Ovary (tissue), 9 donors: ENCODE data around the gene SH3RF1. TPM values are rescaled to one million over a fixed set of nuclear protein-coding genes. Genes with fewer than 3 reads are reported as not detected.

ENCODE experiments used
- DNase-seq, 5 donors: peaks; one replicate each; pipeline ENCODE4 v3.0.0-alpha.2; 2019 to 2020
- H3K27ac ChIP-seq, 2 donors: fragments of 200-600 bp; one replicate each; pipeline versions ENCODE4 v1.5.1 to v1.8.0; 2019 to 2022
- H3K27me3 ChIP-seq: fragments of 200-600 bp; one replicate; pipeline ENCODE4 v1.8.0; 2022
- H3K36me3 ChIP-seq: fragments of 200-600 bp; sonication (generic); one replicate; pipeline ENCODE4 v1.5.1; 2019
- H3K4me1 ChIP-seq: one replicate; pipeline ENCODE4 v1.8.1; 2013; ENCODE audit warnings: mild to moderate bottlenecking, moderate library complexity; ENCODE audit not compliant: insufficient read depth
- H3K4me3 ChIP-seq: fragments of 200-600 bp; sonication (generic); one replicate; pipeline ENCODE4 v1.5.1; 2017
- H3K9me3 ChIP-seq, 2 donors: fragments of 200-600 bp in 1 of 2; sonication (generic) in 1 of 2; one replicate each; pipeline versions ENCODE4 v1.5.1 to v1.8.1; 2013 to 2019; ENCODE audit warnings: mild to moderate bottlenecking in 1 of 2, moderate library complexity in 1 of 2
- EP300 ChIP-seq: sonication (generic); formaldehyde crosslinking; IDR thresholded peaks from one replicate; pipeline ENCODE4 v1.6.1; 2017; ENCODE audit warnings: antibody characterized with exemption
- POLR2A ChIP-seq: fragments of 450-650 bp; IDR thresholded peaks from one replicate; pipeline ENCODE4 v1.6.1; 2017; ENCODE audit warnings: antibody characterized with exemption, mild to moderate bottlenecking, moderate library complexity
- WGBS, 3 donors: extraction: QIAGEN DNeasy Blood & Tissue Kit in 1 of 3; methylation state at CpG; one replicate each; pipeline versions ENCODE4 v1.1.5 to v1.1.7; 2013 to 2017; 5-methylcytosine and 5-hydroxymethylcytosine counted together
- intact Hi-C, 4 donors: fragments of 100-400 bp; cut with DNase I; formaldehyde crosslinking; loops; one replicate each; pipeline versions ENCODE4 v1.11.0 to v1.15.1; 2022 to 2023
- polyA plus RNA-seq, 2 donors: library from polyadenylated mRNA; stranded (reverse); fragments of 200-250 nt in 1 of 2; fragments of 350-450 nt in 1 of 2; fragmentation: Illumina TruSeq in 1 of 2; extraction: RNeasy Lipid Tissue Mini Kit (QIAGEN cat#74804) in 1 of 2; gene quantifications; one replicate each; pipeline ENCODE4 v1.2.3, GENCODE V29; 2013 to 2014
- total RNA-seq, 7 donors: library from RNA; depleted of rRNA in 2 of 7; stranded (reverse); fragments of >200 nt in 2 of 7; fragmentation: NEBNext Ultra II Directional in 3 of 7; extraction: Animal tissue kit (Norgen Biotek cat#: 25700) in 3 of 7; gene quantifications; one replicate each; pipeline versions ENCODE4 v1.1.0 to v1.2.4, GENCODE V29; 2016 to 2023
- TF ChIP-seq, protein P1 (sequence below), 3 donors: fragments of 450-650 bp in 2 of 3; fragments of 200-600 bp in 1 of 3; IDR thresholded peaks; one replicate each; pipeline versions ENCODE4 v1.5.1 to v1.8.0; 2016 to 2022; ENCODE audit warnings: antibody characterized with exemption in 3 of 3, mild to moderate bottlenecking in 1 of 3
- donor health status: DM: no; HTN: no; CAD: no; lungs with moderate emphysema.
- donor health status: DM: no; HTN: no; CAD: no.
- donor health status: Bipolar disorder and iron deficiency.
- donor health status: DM: yes; HTN: yes; CAD: no.
- donor health status: DM: no; HTN: no; CAD: no.
- donor health status: DM: yes; HTN: yes; CAD: no.

SH3RF1 gene
- total and polyA plus RNA-seq, 9 donors, result 8.2 to 32.6 (median 22.3) TPM

- no peaks in the 10 kb centered on the region for H3K9me3 ChIP-seq
- peak overlapping the region in 1 of 2 donors; percentile 7 for H3K27ac ChIP-seq
- intact Hi-C loops, result no loop called here
- no peak for DNase-seq
- H3K36me3 ChIP-seq, result no peaks in the 10 kb centered on the region
- WGBS, 3 donors, result 60 to 76% (median 63%) methylated on average over 9 of the region's 9 CpGs
- TF ChIP-seq EP300 (no peak), POLR2A (no peak)
- TF ChIP-seq, protein P1, sequence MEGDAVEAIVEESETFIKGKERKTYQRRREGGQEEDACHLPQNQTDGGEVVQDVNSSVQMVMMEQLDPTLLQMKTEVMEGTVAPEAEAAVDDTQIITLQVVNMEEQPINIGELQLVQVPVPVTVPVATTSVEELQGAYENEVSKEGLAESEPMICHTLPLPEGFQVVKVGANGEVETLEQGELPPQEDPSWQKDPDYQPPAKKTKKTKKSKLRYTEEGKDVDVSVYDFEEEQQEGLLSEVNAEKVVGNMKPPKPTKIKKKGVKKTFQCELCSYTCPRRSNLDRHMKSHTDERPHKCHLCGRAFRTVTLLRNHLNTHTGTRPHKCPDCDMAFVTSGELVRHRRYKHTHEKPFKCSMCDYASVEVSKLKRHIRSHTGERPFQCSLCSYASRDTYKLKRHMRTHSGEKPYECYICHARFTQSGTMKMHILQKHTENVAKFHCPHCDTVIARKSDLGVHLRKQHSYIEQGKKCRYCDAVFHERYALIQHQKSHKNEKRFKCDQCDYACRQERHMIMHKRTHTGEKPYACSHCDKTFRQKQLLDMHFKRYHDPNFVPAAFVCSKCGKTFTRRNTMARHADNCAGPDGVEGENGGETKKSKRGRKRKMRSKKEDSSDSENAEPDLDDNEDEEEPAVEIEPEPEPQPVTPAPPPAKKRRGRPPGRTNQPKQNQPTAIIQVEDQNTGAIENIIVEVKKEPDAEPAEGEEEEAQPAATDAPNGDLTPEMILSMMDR (IDR thresholded peaks at IDR 0.05), result no peak
- H3K27me3 ChIP-seq, result no peaks in the 10 kb centered on the region
- peaks cover 6% of the 10 kb centered on the region for H3K4me1 ChIP-seq
- no peak overlapping the region for H3K4me3 ChIP-seq
Measured at GRCh38 chr4:169050881-169051760, 219.6 kb downstream of the SH3RF1 start.

DNA sequence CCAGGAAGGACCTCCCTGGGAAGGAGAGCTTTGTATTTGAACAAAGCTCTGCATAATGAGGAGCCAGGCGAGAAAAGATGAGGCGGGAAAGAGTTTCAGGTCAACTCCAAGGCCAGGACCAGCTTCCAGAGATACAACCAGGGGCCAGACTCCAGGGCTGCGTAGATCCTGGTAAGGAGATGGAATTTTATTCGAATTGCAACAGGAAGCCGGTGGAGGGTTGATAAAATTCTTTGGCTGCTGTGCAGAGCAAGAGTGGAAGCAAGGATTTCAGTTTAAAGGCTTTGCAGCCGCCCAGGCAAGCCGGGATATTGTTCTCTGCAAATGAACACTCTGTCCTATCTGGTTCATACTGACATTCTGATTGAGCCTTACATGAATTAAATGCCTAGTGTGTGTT, 220.5 kb downstream of the SH3RF1 start:
- H3K27ac ChIP-seq, result peak overlapping the region in 1 of 2 donors; percentile 0
- H3K4me3 ChIP-seq, result no peak overlapping the region
- no peaks in the 10 kb centered on the region for H3K9me3 ChIP-seq
- TF ChIP-seq POLR2A (no peak), EP300 (no peak)
- TF ChIP-seq, protein P1 (IDR thresholded peaks at IDR 0.05), result no peak
- H3K4me1 ChIP-seq, result peaks cover 6% of the 10 kb centered on the region
- DNase-seq, result peak in 3 of 5 donors; percentile 31 to 60 (median 36)
- WGBS, 3 donors, result 5 to 16% (median 16%) methylated on average over 7 of the region's 7 CpGs
- H3K36me3 ChIP-seq, result no peaks in the 10 kb centered on the region
- intact Hi-C loops, result no loop called here
- H3K27me3 ChIP-seq, result no peaks in the 10 kb centered on the region

- TF ChIP-seq EP300, result no peak
- TF ChIP-seq, protein P1 (IDR thresholded peaks at IDR 0.05), result no peak
- no peak for TF ChIP-seq POLR2A
- peaks cover 6% of the 10 kb centered on the region for H3K4me1 ChIP-seq
- no peaks in the 10 kb centered on the region for H3K36me3 ChIP-seq
- no peak for DNase-seq
- intact Hi-C loops, result no loop called here
- no peaks in the 10 kb centered on the region for H3K27me3 ChIP-seq
- 96 to 99% (median 98%) methylated on average over 9 of the region's 9 CpGs for WGBS, 3 donors
- no peak overlapping the region for H3K4me3 ChIP-seq
- no peak overlapping the region for H3K27ac ChIP-seq
- H3K9me3 ChIP-seq, result no peaks in the 10 kb centered on the region
Measured at GRCh38 chr4:169048868-169049414, 221.8 kb downstream of the SH3RF1 start.

DNA sequence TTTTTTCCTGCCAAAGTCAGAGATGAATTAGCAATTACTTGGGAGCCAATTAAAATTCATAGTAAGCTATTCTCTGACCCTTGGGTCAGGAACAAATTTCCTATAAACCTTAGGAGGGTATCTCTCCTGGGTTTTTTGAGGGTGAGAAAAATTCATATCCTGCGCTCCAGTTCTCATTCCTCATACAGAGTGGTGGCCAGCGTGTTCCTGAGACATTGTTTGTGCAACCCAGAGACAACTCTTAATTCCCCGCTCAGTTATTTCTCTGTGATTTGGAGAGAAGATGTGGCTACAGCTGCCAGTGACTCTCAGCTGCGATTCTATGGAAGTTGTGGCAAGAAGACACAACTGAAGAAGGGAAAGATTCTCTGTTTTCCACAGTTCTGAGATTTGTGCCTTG, 222.8 kb downstream of the SH3RF1 start:
- Histone ChIP-seq H3K4me3 (no peak overlapping the region), H3K9me3 (no peaks in the 10 kb centered on the region), H3K27me3 (no peaks in the 10 kb centered on the region), H3K36me3 (no peaks in the 10 kb centered on the region), H3K4me1 (peaks cover 6% of the 10 kb centered on the region), H3K27ac (no peak overlapping the region)
- WGBS, 3 donors, result 61 to 76% (median 70%) methylated on average over 4 of the region's 4 CpGs
- intact Hi-C loops, result no loop called here
- DNase-seq, result no peak
- TF ChIP-seq EP300, result no peak
- TF ChIP-seq, protein P1 (IDR thresholded peaks at IDR 0.05), result no peak
- no peak for TF ChIP-seq POLR2A
